A549 (cell line): ENCODE data around the gene TIGD3. TPM values are rescaled to one million over a fixed set of nuclear protein-coding genes. Genes with fewer than 3 reads are reported as not detected.
A peak's percentile ranks its signal among the peaks of the same experiment; 100 is the strongest.

ENCODE experiments used
- ATAC-seq, 2 experiments: fragments of 200-7000 bp in 1 of 2; fragments of >200 bp in 1 of 2; cut with Nextera tagmentation in 1 of 2; cut with Tn5 transposase in 1 of 2; 3 replicates each; pipeline versions ENCODE4 v1.8.0 to v1.9.1; 2018 to 2020; ENCODE audit warnings: mild to moderate bottlenecking in 1 of 2, moderate library complexity in 1 of 2
- CTCF ChIA-PET: fragments of 300-600 bp; sonication (Branson Sonifier 250); formaldehyde crosslinking; extraction: SDS; loops from one replicate; lab custom pipeline; 2021; ENCODE audit warnings: antibody characterized with exemption, inconsistent platforms; lab: Yijun Ruan, JAX
- POLR2A ChIA-PET: fragments of 350-600 bp; formaldehyde crosslinking; extraction: SDS; loops from one replicate; lab custom pipeline; 2021; ENCODE audit warnings: antibody characterized with exemption, inconsistent platforms; lab: Yijun Ruan, JAX
- DNase-seq, 2 experiments: peaks; one replicate each; pipeline versions ENCODE4 v3.0.0 to v3.0.0-alpha.2; 2011 to 2016; ENCODE audit warnings: low read depth in 1 of 2, low spot score in 1 of 2
- FAIRE-seq: peaks from 2 replicates; lab custom pipeline; 2011; peaks lifted over from hg19 to GRCh38; lab: Jason Lieb, UNC
- H3K27ac ChIP-seq, 2 experiments: fragments of >200 bp; sonication (Bioruptor Twin); formaldehyde crosslinking; 3 replicates each; pipeline ENCODE4 v1.5.1; 2016 to 2017
- H3K4me1 ChIP-seq: fragments of >200 bp; sonication (Bioruptor Twin); formaldehyde crosslinking; 3 replicates; pipeline ENCODE4 v1.6.1; 2016
- H3K4me2 ChIP-seq: fragments of >200 bp; sonication (Bioruptor Twin); formaldehyde crosslinking; 3 replicates; pipeline ENCODE4 v1.6.1; 2016
- H3K4me3 ChIP-seq: fragments of >200 bp; sonication (Bioruptor Twin); formaldehyde crosslinking; 3 replicates; pipeline ENCODE4 v1.5.1; 2016
- H3K9me3 ChIP-seq: fragments of >200 bp; sonication (Bioruptor Twin); formaldehyde crosslinking; 3 replicates; pipeline ENCODE4 v1.6.1; 2016
- CBX2 ChIP-seq: fragments of 200-600 bp; sonication (generic); IDR thresholded peaks from 2 replicates; pipeline ENCODE4 v1.6.1; 2016; ENCODE audit warnings: low read depth, mild to moderate bottlenecking, borderline replicate concordance
- CEBPB ChIP-seq, 2 experiments: fragments of >200 bp in 1 of 2; sonication (Bioruptor Twin) in 1 of 2; formaldehyde crosslinking in 1 of 2; IDR thresholded peaks; 2 replicates each; pipeline ENCODE4 v1.6.1; 2012 to 2016
- CTCF ChIP-seq: fragments of >200 bp; sonication (Bioruptor Twin); formaldehyde crosslinking; IDR thresholded peaks from 3 replicates; pipeline ENCODE4 v1.5.1; 2016
- EHF ChIP-seq: fragments of 250-450 bp; sonication (Bioruptor Pico); IDR thresholded peaks from 2 replicates; pipeline ENCODE4 v1.5.0; 2020; ENCODE audit warnings: mild to moderate bottlenecking
- FOSB ChIP-seq: fragments of 250-450 bp; sonication (Bioruptor Pico); IDR thresholded peaks from 2 replicates; pipeline ENCODE4 v1.5.0; 2020; ENCODE audit warnings: mild to moderate bottlenecking, moderate library complexity
- GATA3 ChIP-seq: IDR thresholded peaks from 2 replicates; pipeline ENCODE4 v1.6.1; 2012; ENCODE audit warnings: borderline replicate concordance
- JUN ChIP-seq, 2 experiments: fragments of >200 bp; sonication (Bioruptor Twin); formaldehyde crosslinking; IDR thresholded peaks; 2 replicates in 1 of 2; 3 replicates in 1 of 2; pipeline ENCODE4 v1.6.1; 2016 to 2017
- MAX ChIP-seq: IDR thresholded peaks from 2 replicates; pipeline ENCODE4 v1.6.1; 2012
- MYC ChIP-seq: IDR thresholded peaks from 2 replicates; pipeline ENCODE4 v1.6.1; 2012; ENCODE audit warnings: mild to moderate bottlenecking, inconsistent platforms, low read length, improper control_type of control experiment, borderline replicate concordance
- NFE2L2 ChIP-seq: fragments of 150-350 bp; conservative IDR thresholded peaks from 2 replicates; pipeline ENCODE4 v1.6.1; 2014; ENCODE audit warnings: low read length
- PBX3 ChIP-seq: IDR thresholded peaks from 2 replicates; pipeline ENCODE4 v1.6.1; 2012
- POLR2AphosphoS2 ChIP-seq: conservative IDR thresholded peaks from 2 replicates; pipeline ENCODE4 v1.6.1; 2012; ENCODE audit warnings: low read length, improper control_type of control experiment, inconsistent platforms
- TFCP2L1 ChIP-seq: fragments of 250-450 bp; sonication (Bioruptor Pico); IDR thresholded peaks from 2 replicates; pipeline ENCODE4 v1.5.0; 2021; ENCODE audit warnings: mild to moderate bottlenecking
- TP53 ChIP-seq: fragments of 250-450 bp; sonication (Bioruptor Pico); IDR thresholded peaks from 2 replicates; pipeline ENCODE4 v1.5.0; 2021; ENCODE audit warnings: mild to moderate bottlenecking, moderate library complexity
- USF2 ChIP-seq: fragments of 450-650 bp; IDR thresholded peaks from 2 replicates; pipeline ENCODE4 v1.6.1; 2014; ENCODE audit warnings: antibody characterized with exemption
- WGBS: methylation state at CpG from one replicate; pipeline ENCODE4 v1.1.6; 2017; ENCODE audit errors: missing lambda C conversion rate; 5-methylcytosine and 5-hydroxymethylcytosine counted together
- polyA plus RNA-seq, 4 experiments: library from polyadenylated mRNA; depleted of rRNA in 3 of 4; stranded (reverse); fragments of >200 nt; fragmentation: RNase III in 1 of 4; extraction: RNeasy Plus Mini Kit Qiagen cat#74134 plus additional on column Dnase treatment in 1 of 4; gene quantifications; 2 replicates in 3 of 4; 3 replicates in 1 of 4; pipeline ENCODE4 v1.2.3, GENCODE V29; 2011 to 2017

TIGD3 gene
- polyA plus RNA-seq, 2 of the 4 experiments (the other 2 are of a cell fraction), result 0.37 to 0.66 TPM

GRCh38 chr11:65382804-65383368 is 28.3 kb downstream of the TIGD3 start:
- FAIRE-seq (no peak), DNase-seq (peak in 1 of 2 experiments; percentile 58), ATAC-seq (peak; percentile 1 to 3; a peak in 5 of 6 replicates)
- H3K27ac ChIP-seq, result peak overlapping the region; percentile 93 to 99
- ChIA-PET CTCF (interaction anchor here (0.7 to 14.2 kb wide), 15 partner anchors 9 to 132 kb away, joined by 3 to 208 read pairs (median 4); partner anchors contain the start of genes CDC42EP2, MALAT1 and NEAT1), POLR2A (interaction anchor here (0.5 to 2.5 kb wide), 11 partner anchors 12 to 125 kb away, joined by 4 to 17 read pairs (median 6); partner anchors contain the start of gene NEAT1)
- TF ChIP-seq JUN (IDR thresholded peaks at IDR 0.05) (peak in 1 of 2 experiments; percentile 8; a peak in 1 of 5 replicates), POLR2AphosphoS2 (no peak), PBX3 (peak; percentile 38), CEBPB (IDR thresholded peaks at IDR 0.05) (0 out of 4 replicates have a peak, but pooled peaks of 1 of the 2 experiments have one; percentile 19), MAX (no peak), FOSB (CRISPR knock-in tag) (peak; percentile 69; the same call in 1 of the 2 replicates), USF2 (no peak)
- H3K4me1 ChIP-seq, result peaks cover 82% of the 10 kb centered on the region
- no peaks in the 10 kb centered on the region for H3K9me3 ChIP-seq
- 3% methylated on average over 12 of the region's 12 CpGs for WGBS
- H3K4me3 ChIP-seq, result peak overlapping the region; percentile 46
- peak overlapping the region; percentile 93 for H3K4me2 ChIP-seq

- ChIA-PET CTCF (interaction anchor here (0.6 to 14.2 kb wide), 8 partner anchors 9 to 203 kb away, joined by 3 to 208 read pairs (median 4); partner anchors contain the start of gene NEAT1), POLR2A (interaction anchor here (1.0 to 2.1 kb wide), 3 partner anchors 41 to 124 kb away, joined by 5 to 9 read pairs (median 7); no protein-coding TSS in a partner anchor)
- DNase-seq, result no peak
- H3K4me2 ChIP-seq, result peak overlapping the region; percentile 93
- H3K27ac ChIP-seq, result peak overlapping the region; percentile 93 to 99
- 82% methylated on average over 6 of the region's 6 CpGs for WGBS
- FAIRE-seq, result no peak
- H3K9me3 ChIP-seq, result no peaks in the 10 kb centered on the region
- ATAC-seq, result no peak
- TF ChIP-seq CEBPB (IDR thresholded peaks at IDR 0.05) (0 out of 4 replicates have a peak, but pooled peaks of 1 of the 2 experiments have one; percentile 8), TP53 (CRISPR knock-in tag) (no peak)
- TF ChIP-seq, all 56 proteins: peak for 1
- Histone ChIP-seq H3K4me1 (peaks cover 82% of the 10 kb centered on the region), H3K4me3 (no peak overlapping the region)
Observed at GRCh38 chr11:65383778-65384177, 29.2 kb downstream of the TIGD3 start.

GRCh38 chr11:65384301-65384889 is 29.8 kb downstream of the TIGD3 start:
- no peak for ATAC-seq
- H3K4me1 ChIP-seq, result peaks cover 82% of the 10 kb centered on the region
- DNase-seq, result no peak
- CTCF ChIA-PET, result interaction anchor here (0.6 to 14.2 kb wide), 9 partner anchors 10 to 167 kb away, joined by 3 to 208 read pairs (median 3); partner anchors contain the start of gene NEAT1
- no peak for FAIRE-seq
- 79% methylated on average over 8 of the region's 8 CpGs for WGBS
- peak overlapping the region; percentile 93 to 99 for H3K27ac ChIP-seq
- TF ChIP-seq GATA3, result no peak
- no peak for TF ChIP-seq TFCP2L1 (CRISPR knock-in tag)
- no peak for TF ChIP-seq MYC
- no peak for TF ChIP-seq NFE2L2
- TF ChIP-seq POLR2AphosphoS2, result no peak
- TF ChIP-seq EHF (CRISPR knock-in tag), result no peak
- no peak for TF ChIP-seq JUN (IDR thresholded peaks at IDR 0.05)
- no peak for TF ChIP-seq CBX2
- TF ChIP-seq CTCF, result no peak
- H3K9me3 ChIP-seq, result no peaks in the 10 kb centered on the region
- H3K4me3 ChIP-seq, result no peak overlapping the region
- peak overlapping the region; percentile 93; the same call in 2 of the 3 replicates for H3K4me2 ChIP-seq
- POLR2A ChIA-PET, result interaction anchor here (0.6 kb wide), 1 partner anchor 124 kb away, joined by 3 read pairs; no protein-coding TSS in a partner anchor
